ENCODE results near the gene SORT1.

GRCh38 chr1:109295712-109296415 lies 101.9 kb downstream of the SORT1 start:
- TF ChIP-seq POLR2A (IDR thresholded peaks at IDR 0.05) (no peak), CTCF (IDR thresholded peaks at IDR 0.05) (no peak), EP300 (IDR thresholded peaks at IDR 0.05) (no peak), POLR2AphosphoS5 (IDR thresholded peaks at IDR 0.05) (no peak)
